Measurements from ENCODE around the gene DTNBP1.

Gene DTNBP1

DNA sequence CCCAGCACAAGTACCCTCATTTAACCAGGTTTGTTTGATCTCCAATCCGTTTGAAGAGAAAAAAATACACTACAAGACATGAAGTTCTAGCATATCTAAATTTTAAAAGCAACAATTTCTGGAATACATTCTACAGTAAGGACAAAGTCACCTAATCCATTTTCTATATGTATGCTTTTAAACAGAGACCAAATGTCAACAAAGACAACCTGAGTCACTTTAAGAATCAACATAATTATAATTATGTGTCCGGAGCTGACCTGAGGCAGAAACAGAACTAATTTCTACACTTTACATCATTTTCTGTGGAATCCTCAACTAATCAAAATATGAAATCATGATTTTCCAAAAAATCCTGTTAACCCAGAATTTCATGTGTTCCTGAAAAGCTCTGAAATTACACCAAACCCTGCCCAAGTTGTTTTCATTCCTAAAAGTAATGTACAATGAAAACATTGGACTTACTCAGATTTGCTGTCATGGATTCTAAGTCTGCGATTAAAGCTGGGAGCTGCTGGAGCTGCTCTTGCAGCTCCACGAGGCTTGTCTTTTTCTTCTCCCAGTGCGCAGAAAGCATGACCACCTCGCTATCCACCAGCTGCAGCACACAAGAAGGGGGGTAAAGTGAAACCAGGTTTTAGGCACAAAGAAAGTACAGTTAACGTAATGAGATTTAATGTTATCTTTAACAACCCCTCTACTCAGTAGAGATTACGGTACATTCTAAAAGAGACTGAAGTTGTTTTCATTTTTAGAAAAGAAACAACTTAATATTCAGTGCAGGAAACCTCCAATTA, 35.8 kb downstream of the DTNBP1 start (continued):
- TF ChIP-seq, protein P1, sequence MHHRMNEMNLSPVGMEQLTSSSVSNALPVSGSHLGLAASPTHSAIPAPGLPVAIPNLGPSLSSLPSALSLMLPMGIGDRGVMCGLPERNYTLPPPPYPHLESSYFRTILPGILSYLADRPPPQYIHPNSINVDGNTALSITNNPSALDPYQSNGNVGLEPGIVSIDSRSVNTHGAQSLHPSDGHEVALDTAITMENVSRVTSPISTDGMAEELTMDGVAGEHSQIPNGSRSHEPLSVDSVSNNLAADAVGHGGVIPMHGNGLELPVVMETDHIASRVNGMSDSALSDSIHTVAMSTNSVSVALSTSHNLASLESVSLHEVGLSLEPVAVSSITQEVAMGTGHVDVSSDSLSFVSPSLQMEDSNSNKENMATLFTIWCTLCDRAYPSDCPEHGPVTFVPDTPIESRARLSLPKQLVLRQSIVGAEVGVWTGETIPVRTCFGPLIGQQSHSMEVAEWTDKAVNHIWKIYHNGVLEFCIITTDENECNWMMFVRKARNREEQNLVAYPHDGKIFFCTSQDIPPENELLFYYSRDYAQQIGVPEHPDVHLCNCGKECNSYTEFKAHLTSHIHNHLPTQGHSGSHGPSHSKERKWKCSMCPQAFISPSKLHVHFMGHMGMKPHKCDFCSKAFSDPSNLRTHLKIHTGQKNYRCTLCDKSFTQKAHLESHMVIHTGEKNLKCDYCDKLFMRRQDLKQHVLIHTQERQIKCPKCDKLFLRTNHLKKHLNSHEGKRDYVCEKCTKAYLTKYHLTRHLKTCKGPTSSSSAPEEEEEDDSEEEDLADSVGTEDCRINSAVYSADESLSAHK (tag by site-specific recombination; IDR thresholded peaks at IDR 0.05): no peak
- no peak for TF ChIP-seq PBX3 (CRISPR knock-in tag; IDR thresholded peaks at IDR 0.05)

GRCh38 chr6:15626160-15626559, 36.7 kb downstream of the DTNBP1 start:
- TF ChIP-seq, protein P2, sequence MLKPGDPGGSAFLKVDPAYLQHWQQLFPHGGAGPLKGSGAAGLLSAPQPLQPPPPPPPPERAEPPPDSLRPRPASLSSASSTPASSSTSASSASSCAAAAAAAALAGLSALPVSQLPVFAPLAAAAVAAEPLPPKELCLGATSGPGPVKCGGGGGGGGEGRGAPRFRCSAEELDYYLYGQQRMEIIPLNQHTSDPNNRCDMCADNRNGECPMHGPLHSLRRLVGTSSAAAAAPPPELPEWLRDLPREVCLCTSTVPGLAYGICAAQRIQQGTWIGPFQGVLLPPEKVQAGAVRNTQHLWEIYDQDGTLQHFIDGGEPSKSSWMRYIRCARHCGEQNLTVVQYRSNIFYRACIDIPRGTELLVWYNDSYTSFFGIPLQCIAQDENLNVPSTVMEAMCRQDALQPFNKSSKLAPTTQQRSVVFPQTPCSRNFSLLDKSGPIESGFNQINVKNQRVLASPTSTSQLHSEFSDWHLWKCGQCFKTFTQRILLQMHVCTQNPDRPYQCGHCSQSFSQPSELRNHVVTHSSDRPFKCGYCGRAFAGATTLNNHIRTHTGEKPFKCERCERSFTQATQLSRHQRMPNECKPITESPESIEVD (tag by site-specific recombination; IDR thresholded peaks at IDR 0.05): peak; percentile 43; the same call in 1 of the 2 replicates
- TF ChIP-seq ZNF830 (tag by site-specific recombination; IDR thresholded peaks at IDR 0.05; ENCODE audit: low read depth): no peak
- ChIA-PET CTCF (interaction anchor here (0.6 to 2.2 kb wide), 7 partner anchors 10 to 1559 kb away, joined by 3 to 5 read pairs (median 3); no protein-coding TSS in a partner anchor), POLR2A (no interaction called here)
- no peak overlapping the region for H3K4me3 ChIP-seq (ENCODE audit: low read depth, low read length)
- no peak overlapping the region for H3K27ac ChIP-seq (ENCODE audit: extremely low read depth, low read depth, low read length)
- no peaks in the 10 kb centered on the region for H3K9me3 ChIP-seq (ENCODE audit: control insufficient read depth, insufficient read depth, low read depth, low read length)
- H3K36me3 ChIP-seq (ENCODE audit: control insufficient read depth in 2 of 2, insufficient read depth in 1 of 2, low read length in 2 of 2): peaks cover 0 to 4% of the 10 kb centered on the region in 2 experiments; a peak in 1 of 3 replicates
- peaks cover 17% of the 10 kb centered on the region for H3K4me1 ChIP-seq (ENCODE audit: control insufficient read depth, insufficient read depth, low read length)

GRCh38 chr6:15623276-15624116, 39.3 kb downstream of the DTNBP1 start:
- TF ChIP-seq ZNF292 (tag by site-specific recombination; IDR thresholded peaks at IDR 0.05; ENCODE audit: borderline replicate concordance, low read depth): no peak
- no peak for TF ChIP-seq ZNF324 (tag by site-specific recombination; IDR thresholded peaks at IDR 0.05)
- TF ChIP-seq, protein P3, sequence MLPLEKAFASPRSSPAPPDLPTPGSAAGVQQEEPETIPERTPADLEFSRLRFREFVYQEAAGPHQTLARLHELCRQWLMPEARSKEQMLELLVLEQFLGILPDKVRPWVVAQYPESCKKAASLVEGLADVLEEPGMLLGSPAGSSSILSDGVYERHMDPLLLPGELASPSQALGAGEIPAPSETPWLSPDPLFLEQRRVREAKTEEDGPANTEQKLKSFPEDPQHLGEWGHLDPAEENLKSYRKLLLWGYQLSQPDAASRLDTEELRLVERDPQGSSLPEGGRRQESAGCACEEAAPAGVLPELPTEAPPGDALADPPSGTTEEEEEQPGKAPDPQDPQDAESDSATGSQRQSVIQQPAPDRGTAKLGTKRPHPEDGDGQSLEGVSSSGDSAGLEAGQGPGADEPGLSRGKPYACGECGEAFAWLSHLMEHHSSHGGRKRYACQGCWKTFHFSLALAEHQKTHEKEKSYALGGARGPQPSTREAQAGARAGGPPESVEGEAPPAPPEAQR (tag by site-specific recombination; IDR thresholded peaks at IDR 0.05): no peak
- peak; percentile 71 for TF ChIP-seq ZNF654 (tag by site-specific recombination; IDR thresholded peaks at IDR 0.05; ENCODE audit: low read depth)
- TF ChIP-seq TRIM28 (IDR thresholded peaks at IDR 0.05; ENCODE audit: borderline replicate concordance, low read length): no peak
- TF ChIP-seq ZNF658 (tag by site-specific recombination; IDR thresholded peaks at IDR 0.05): no peak
- peaks cover 0 to 4% of the 10 kb centered on the region in 2 experiments; a peak in 1 of 3 replicates for H3K36me3 ChIP-seq (ENCODE audit: control insufficient read depth in 2 of 2, insufficient read depth in 1 of 2, low read length in 2 of 2)
- H3K4me3 ChIP-seq (ENCODE audit: low read depth, low read length): no peak overlapping the region
- CTCF ChIA-PET: interaction anchor here (0.6 to 2.1 kb wide), 47 partner anchors 8 to 1568 kb away, joined by 3 to 17 read pairs (median 4); no protein-coding TSS in a partner anchor
- H3K9me3 ChIP-seq (ENCODE audit: control insufficient read depth, insufficient read depth, low read depth, low read length): no peaks in the 10 kb centered on the region
- POLR2A ChIA-PET: interaction anchor here (0.6 kb wide), 1 partner anchor 1500 kb away, joined by 3 read pairs; no protein-coding TSS in a partner anchor
- peaks cover 23% of the 10 kb centered on the region for H3K4me1 ChIP-seq (ENCODE audit: control insufficient read depth, insufficient read depth, low read length)
- no peak overlapping the region for H3K27ac ChIP-seq (ENCODE audit: extremely low read depth, low read depth, low read length)

Measured in HEK293 (cell line).